HepG2 (cell line): ENCODE measurements around the gene PRMT5.

Experiments used
- AHR ChIP-seq: IDR thresholded peaks from 2 replicates; pipeline ENCODE4 v1.6.1; 2018; ENCODE audit warnings: missing genetic modification reagents, missing compliant biosample characterization
- CTCF ChIP-seq: sonication (generic); formaldehyde crosslinking; IDR thresholded peaks from 2 replicates; pipeline ENCODE4 v1.5.0; 2020; ENCODE audit warnings: mild to moderate bottlenecking, missing genetic modification reagents, moderate library complexity
- EZH2 ChIP-seq: conservative IDR thresholded peaks from 2 replicates; pipeline ENCODE4 v1.6.1; 2012; ENCODE audit warnings: mild to moderate bottlenecking, low read depth, low read length, moderate library complexity
- HOMEZ ChIP-seq: IDR thresholded peaks from 2 replicates; pipeline ENCODE4 v1.6.1; 2016; ENCODE audit warnings: low read depth
- JUN ChIP-seq: sonication (generic); formaldehyde crosslinking; IDR thresholded peaks from 2 replicates; pipeline ENCODE4 v1.4.0; 2020; ENCODE audit warnings: mild to moderate bottlenecking, missing genetic modification reagents
- NR2F2 ChIP-seq: IDR thresholded peaks from 2 replicates; pipeline ENCODE4 v1.6.1; 2012; ENCODE audit warnings: low read depth, inconsistent platforms, borderline replicate concordance
- RERE ChIP-seq: IDR thresholded peaks from 2 replicates; pipeline ENCODE4 v1.6.1; 2016; ENCODE audit warnings: low read depth, missing genetic modification reagents, missing compliant biosample characterization
- SMAD3 ChIP-seq: sonication (generic); formaldehyde crosslinking; IDR thresholded peaks from 2 replicates; pipeline ENCODE4 v1.4.0; 2020; ENCODE audit warnings: missing genetic modification reagents
- TAF1 ChIP-seq: sonication (generic); formaldehyde crosslinking; IDR thresholded peaks from 2 replicates; pipeline ENCODE4 v1.4.0; 2020; ENCODE audit warnings: missing genetic modification reagents
- USF2 ChIP-seq, 2 experiments: sonication (generic) in 1 of 2; formaldehyde crosslinking in 1 of 2; IDR thresholded peaks; 2 replicates each; pipeline versions ENCODE4 v1.5.1 to v1.6.1; 2011 to 2020; ENCODE audit warnings: borderline replicate concordance in 1 of 2, low read depth in 1 of 2, low read length in 1 of 2, mild to moderate bottlenecking in 1 of 2, missing genetic modification reagents in 1 of 2, moderate library complexity in 1 of 2
- ZBTB1 ChIP-seq: sonication (generic); formaldehyde crosslinking; IDR thresholded peaks from 2 replicates; pipeline ENCODE4 v1.4.0; 2020; ENCODE audit warnings: missing genetic modification reagents, borderline replicate concordance
- ZNF274 ChIP-seq: sonication (generic); formaldehyde crosslinking; IDR thresholded peaks from 2 replicates; pipeline ENCODE4 v1.5.1; 2020; ENCODE audit warnings: mild to moderate bottlenecking, missing genetic modification reagents

GRCh38 chr14:22896760-22897159, 32.4 kb downstream of the PRMT5 start:
- no peak for TF ChIP-seq CTCF (CRISPR knock-in tag)
- no peak for TF ChIP-seq ZBTB1
- no peak for TF ChIP-seq HOMEZ (CRISPR knock-in tag)
- no peak for TF ChIP-seq JUN (CRISPR knock-in tag)
- no peak for TF ChIP-seq USF2 (IDR thresholded peaks at IDR 0.05; ENCODE audit: low read depth, low read length)
- TF ChIP-seq USF2 (CRISPR knock-in tag; IDR thresholded peaks at IDR 0.05; ENCODE audit: borderline replicate concordance): no peak
- no peak for TF ChIP-seq RERE
- no peak for TF ChIP-seq NR2F2
- TF ChIP-seq TAF1 (CRISPR knock-in tag): no peak
- no peak for TF ChIP-seq EZH2
- TF ChIP-seq SMAD3 (CRISPR knock-in tag): no peak
- no peak for TF ChIP-seq ZNF274 (CRISPR knock-in tag)
- no peak for TF ChIP-seq AHR
